ENCODE data around the gene LRRC38.
"Not testable (repeated sequence)": the region's sequence is repeated elsewhere in the genome, so short reads cannot be mapped to it uniquely, and the experiment has no call there.

The LRRC38 gene

GRCh38 chr1:13456904-13457532, 56.8 kb downstream of the LRRC38 start:
- no peak for DNase-seq

- no peak for DNase-seq
These were observed 62.3 kb downstream of the LRRC38 start for GRCh38 chr1:13451399-13451965.

DNA sequence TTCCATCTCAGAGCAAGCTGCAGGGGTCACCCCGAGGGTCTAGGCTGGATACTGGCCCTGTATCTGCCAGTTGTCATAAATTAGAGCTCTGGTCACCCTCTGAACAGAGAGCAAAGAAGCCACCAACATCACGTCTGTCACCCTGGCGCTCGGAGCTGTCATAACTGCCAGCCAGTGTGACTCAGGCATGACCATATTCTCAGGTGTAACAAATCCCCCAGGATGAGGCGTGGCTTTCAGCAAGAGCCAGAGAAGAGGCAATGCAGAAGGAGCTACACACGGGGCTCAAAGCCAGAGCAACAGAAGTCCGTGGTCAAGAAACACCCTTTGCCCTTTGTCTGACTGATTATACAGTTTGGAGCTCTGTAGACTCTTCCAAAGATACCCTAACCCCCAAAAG, 63.6 kb downstream of the LRRC38 start:
- no peak for DNase-seq

GRCh38 chr1:13443335-13443979, 70.3 kb downstream of the LRRC38 start:
- DNase-seq = no peak

DNA sequence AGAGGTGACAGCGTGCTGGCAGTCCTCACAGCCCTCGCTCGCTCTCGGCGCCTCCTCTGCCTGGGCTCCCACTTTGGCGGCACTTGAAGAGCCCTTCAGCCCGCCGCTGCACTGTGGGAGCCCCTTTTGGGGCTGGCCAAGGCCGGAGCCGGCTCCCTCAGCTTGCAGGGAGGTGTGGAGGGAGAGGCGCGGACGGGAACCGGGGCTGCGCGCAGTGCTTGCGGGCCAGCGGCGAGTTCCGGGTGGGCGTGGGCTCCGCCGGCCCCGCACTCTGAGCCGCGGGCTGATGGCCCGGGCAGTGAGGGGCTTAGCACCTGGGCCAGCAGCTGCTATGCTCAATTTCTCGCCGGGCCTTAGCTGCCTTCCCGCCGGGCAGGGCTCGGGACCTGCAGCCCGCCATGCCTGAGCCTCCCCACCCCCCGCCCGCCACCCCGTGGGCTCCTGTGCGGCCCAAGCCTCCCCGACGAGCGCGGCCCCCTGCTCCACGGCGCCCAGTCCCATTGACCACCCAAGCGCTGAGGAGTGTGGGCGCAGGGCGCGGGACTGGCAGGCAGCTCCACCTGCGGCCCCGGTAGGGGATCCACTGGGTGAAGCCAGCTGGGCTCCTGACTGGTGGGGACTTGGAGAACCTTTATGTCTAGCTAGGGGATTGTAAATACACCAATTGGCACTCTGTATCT, 74.6 kb downstream of the LRRC38 start:
- DNase-seq = not testable (repeated sequence)

GRCh38 chr1:13435458-13435857, 78.3 kb downstream of the LRRC38 start:
- no peak for DNase-seq

- not testable (repeated sequence) for DNase-seq
These were observed 80.0 kb downstream of the LRRC38 start for GRCh38 chr1:13433694-13434358.

DNA sequence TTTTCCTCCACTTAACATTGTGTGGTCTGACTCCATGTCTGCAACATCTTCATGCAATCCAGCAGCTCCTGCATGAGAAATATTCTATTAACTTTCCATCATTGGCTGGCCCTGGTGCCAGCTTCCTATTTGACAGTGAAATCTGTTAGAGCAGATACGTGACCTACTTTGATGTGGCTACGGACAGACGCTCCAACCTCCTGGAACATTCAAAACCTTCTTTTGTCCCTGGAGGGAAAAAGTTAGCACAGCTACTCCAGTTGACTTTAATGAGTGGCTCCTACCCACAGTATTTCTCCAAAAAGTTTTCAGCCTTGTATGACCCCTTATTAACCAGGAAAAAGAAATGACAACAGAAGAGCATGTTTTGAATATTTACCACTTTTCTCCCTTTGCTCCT, 81.6 kb downstream of the LRRC38 start:
- no peak for DNase-seq

- no peak for DNase-seq
These were observed 83.3 kb downstream of the LRRC38 start for GRCh38 chr1:13430495-13430894.

Measured in activated CD4-positive, alpha-beta T cell treated with anti-CD3 and anti-CD28 coated beads, Interleukin-10, Interleukin-2, amounts not matched to agents 100 ng/mL and 50 ng/mL, durations not matched to agents 16 hours and 8 hours (primary cell).